ENCODE results near the gene PAK3.

DNA sequence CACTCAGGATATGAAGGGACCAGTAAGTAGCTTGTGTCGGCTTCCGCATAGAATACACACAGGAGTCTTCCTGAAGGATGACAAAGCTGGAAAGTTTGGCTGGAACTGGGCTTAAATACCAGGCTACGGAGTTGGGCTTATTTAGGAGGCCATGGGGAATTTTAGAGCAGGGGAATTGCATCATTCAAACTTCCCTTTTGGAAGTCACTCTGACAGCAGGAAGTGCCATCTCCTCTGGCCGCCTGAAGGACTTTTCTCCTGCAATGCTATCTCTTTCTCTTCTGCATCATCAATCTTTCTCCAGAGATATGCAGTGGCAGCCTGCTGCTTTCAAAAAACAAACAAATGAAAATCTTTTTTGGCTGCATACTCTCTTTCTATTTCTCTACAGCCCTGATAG lies 48.4 kb upstream of the PAK3 start:
- TF ChIP-seq, protein P1, sequence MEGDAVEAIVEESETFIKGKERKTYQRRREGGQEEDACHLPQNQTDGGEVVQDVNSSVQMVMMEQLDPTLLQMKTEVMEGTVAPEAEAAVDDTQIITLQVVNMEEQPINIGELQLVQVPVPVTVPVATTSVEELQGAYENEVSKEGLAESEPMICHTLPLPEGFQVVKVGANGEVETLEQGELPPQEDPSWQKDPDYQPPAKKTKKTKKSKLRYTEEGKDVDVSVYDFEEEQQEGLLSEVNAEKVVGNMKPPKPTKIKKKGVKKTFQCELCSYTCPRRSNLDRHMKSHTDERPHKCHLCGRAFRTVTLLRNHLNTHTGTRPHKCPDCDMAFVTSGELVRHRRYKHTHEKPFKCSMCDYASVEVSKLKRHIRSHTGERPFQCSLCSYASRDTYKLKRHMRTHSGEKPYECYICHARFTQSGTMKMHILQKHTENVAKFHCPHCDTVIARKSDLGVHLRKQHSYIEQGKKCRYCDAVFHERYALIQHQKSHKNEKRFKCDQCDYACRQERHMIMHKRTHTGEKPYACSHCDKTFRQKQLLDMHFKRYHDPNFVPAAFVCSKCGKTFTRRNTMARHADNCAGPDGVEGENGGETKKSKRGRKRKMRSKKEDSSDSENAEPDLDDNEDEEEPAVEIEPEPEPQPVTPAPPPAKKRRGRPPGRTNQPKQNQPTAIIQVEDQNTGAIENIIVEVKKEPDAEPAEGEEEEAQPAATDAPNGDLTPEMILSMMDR (conservative IDR thresholded peaks at IDR 0.05; ENCODE audit: low read depth, low read length): no peak
- TF ChIP-seq, protein P2, sequence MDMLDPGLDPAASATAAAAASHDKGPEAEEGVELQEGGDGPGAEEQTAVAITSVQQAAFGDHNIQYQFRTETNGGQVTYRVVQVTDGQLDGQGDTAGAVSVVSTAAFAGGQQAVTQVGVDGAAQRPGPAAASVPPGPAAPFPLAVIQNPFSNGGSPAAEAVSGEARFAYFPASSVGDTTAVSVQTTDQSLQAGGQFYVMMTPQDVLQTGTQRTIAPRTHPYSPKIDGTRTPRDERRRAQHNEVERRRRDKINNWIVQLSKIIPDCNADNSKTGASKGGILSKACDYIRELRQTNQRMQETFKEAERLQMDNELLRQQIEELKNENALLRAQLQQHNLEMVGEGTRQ (IDR thresholded peaks at IDR 0.05; ENCODE audit: low read depth, low read length): no peak
- no peak for TF ChIP-seq RFX5 (IDR thresholded peaks at IDR 0.05; ENCODE audit: low read depth, low read length)
- TF ChIP-seq NFE2L2 (IDR thresholded peaks at IDR 0.05; ENCODE audit: low read depth, low read length): no peak
- no peak for TF ChIP-seq CHD1 (IDR thresholded peaks at IDR 0.05; ENCODE audit: low read depth, low read length)
- no peak for TF ChIP-seq BHLHE40 (IDR thresholded peaks at IDR 0.05; ENCODE audit: low read depth, low read length)
